T-helper 1 cell treated with Interleukin-12 subunit alpha and Interleukin-12 subunit beta and Interleukin-4 antibody, amounts not matched to agents 30 μg/mL and 1 μg/mL, for 36 hours (primary cell): ENCODE data around the gene ZNF530.

Experiments used
- H3K27ac Mint-ChIP-seq: one replicate; pipeline ENCODE4 v1.8.0; 2021; ENCODE audit warnings: mild to moderate bottlenecking, mixed read lengths
- H3K27me3 Mint-ChIP-seq: one replicate; pipeline ENCODE4 v1.8.0; 2021; ENCODE audit warnings: low read depth, mixed read lengths
- H3K36me3 Mint-ChIP-seq: one replicate; pipeline ENCODE4 v1.8.0; 2021; ENCODE audit warnings: low read depth, mixed read lengths
- H3K4me1 Mint-ChIP-seq: one replicate; pipeline ENCODE4 v1.8.0; 2021; ENCODE audit warnings: low read depth, mixed read lengths
- H3K4me3 Mint-ChIP-seq: one replicate; pipeline ENCODE4 v1.8.0; 2021; ENCODE audit warnings: mild to moderate bottlenecking, moderate library complexity, mixed read lengths
- H3K9me3 Mint-ChIP-seq: one replicate; pipeline ENCODE4 v1.8.0; 2021; ENCODE audit warnings: mixed read lengths

The ZNF530 gene

DNA sequence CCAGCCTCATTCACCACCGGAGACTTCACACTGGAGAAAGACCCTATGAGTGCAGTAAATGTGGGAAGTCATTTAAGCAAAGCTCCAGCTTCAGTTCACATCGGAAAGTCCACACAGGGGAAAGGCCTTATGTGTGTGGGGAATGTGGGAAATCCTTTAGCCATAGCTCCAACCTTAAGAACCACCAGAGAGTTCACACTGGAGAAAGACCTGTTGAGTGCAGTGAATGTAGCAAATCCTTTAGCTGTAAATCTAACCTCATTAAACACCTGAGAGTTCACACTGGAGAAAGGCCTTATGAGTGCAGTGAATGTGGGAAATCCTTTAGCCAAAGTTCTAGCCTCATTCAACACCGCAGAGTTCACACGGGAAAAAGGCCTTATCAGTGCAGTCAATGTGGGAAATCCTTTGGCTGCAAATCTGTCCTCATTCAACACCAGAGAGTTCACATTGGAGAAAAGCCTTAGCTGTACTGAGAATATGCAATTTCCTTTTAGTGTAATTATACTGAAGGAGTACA, 42.1 kb downstream of the ZNF530 start:
- H3K9me3 Mint-ChIP-seq = peaks cover 89% of the 10 kb centered on the region
- H3K27ac Mint-ChIP-seq = no peak overlapping the region
- peaks cover 71% of the 10 kb centered on the region for H3K36me3 Mint-ChIP-seq
- no peaks in the 10 kb centered on the region for H3K4me1 Mint-ChIP-seq
- no peaks in the 10 kb centered on the region for H3K27me3 Mint-ChIP-seq
- no peak overlapping the region for H3K4me3 Mint-ChIP-seq

DNA sequence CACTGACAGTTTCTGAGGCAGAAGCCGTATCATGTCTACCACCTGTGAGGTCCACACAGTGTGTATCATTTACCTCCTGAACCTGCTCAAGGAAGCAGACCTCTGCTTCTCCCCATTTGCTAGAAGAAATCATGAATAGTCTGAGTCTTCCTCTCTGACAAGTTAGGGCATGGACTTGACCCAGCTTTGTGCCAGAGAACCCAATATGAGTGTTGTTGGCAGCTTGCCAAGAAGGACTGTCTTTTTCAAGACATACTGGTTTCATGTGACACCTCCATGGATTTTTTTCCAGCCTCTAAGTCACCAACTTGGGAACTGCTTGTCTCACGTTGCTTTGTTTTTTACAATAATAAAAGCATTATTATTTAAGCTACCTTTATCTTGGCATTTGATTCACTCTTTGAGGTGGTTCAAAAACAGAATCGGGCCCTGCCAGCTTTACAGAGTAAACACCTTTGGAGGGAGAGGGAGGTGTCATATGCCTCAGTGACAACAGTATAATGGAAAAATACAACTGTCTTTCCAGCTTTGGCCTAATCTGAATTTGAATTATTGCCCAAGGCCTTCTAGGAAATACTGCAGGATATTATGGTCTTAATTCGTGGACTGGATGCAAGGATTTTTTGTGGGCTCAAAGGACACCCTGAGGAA, 42.8 kb downstream of the ZNF530 start:
- peaks cover 64% of the 10 kb centered on the region for H3K36me3 Mint-ChIP-seq
- H3K4me1 Mint-ChIP-seq = no peaks in the 10 kb centered on the region
- H3K27ac Mint-ChIP-seq = no peak overlapping the region
- peaks cover 89% of the 10 kb centered on the region for H3K9me3 Mint-ChIP-seq
- no peaks in the 10 kb centered on the region for H3K27me3 Mint-ChIP-seq
- H3K4me3 Mint-ChIP-seq = no peak overlapping the region

DNA sequence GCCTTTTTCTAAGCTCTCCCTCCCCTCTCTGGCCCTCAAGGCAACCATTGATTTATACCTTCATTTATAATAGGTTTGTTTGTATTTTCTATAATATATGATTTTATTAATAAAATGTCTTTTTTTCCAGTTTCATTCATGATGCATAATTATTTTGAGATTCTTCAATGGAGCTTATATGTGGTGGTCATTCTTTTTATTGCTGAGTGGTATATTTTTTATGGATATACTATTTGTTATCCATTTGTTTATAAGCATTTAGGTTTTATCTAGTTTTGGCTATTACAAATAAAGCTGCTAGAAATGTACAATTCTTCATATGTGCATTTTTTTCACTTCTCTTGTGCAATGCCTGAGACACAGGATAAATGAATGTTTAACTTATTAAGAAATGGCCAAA, 44.0 kb downstream of the ZNF530 start:
- Mint-ChIP-seq H3K9me3 (peaks cover 91% of the 10 kb centered on the region), H3K4me3 (no peak overlapping the region), H3K4me1 (no peaks in the 10 kb centered on the region), H3K36me3 (peaks cover 54% of the 10 kb centered on the region), H3K27me3 (no peaks in the 10 kb centered on the region), H3K27ac (no peak overlapping the region)

DNA sequence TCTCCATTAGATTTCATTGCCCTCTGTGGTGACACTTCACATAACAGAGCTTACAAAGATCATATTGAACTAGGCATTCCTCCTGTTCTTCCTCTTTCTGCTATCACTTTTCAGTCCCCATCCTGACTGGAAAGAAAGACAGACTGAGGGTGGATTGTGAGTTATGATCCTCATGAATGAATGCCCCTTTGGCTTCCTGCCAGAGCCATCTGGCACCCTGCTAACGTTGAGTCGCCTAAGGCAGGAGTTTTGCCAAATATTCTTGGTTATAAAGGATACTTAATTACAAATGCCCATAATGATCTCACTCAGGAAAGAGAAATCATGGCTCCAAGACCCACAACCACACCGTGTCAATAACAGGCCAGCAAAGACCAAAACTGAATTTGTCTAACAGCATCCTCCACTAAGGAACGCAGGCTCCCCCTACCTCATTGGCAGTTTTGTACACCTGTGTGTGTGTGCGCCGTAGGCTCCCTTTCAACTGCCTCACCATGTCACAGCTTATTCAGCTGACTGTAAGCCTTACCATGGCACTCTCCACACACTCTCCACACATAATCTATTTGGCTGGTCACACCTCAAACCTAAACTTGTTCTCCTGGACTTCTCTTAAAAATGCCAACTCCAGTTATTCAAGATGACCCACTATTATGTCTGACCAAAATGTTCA, 48.8 kb downstream of the ZNF530 start:
- Mint-ChIP-seq H3K4me3 (no peak overlapping the region), H3K9me3 (peaks cover 72% of the 10 kb centered on the region), H3K36me3 (peaks cover 6% of the 10 kb centered on the region), H3K27ac (no peak overlapping the region), H3K27me3 (no peaks in the 10 kb centered on the region), H3K4me1 (no peaks in the 10 kb centered on the region)

DNA sequence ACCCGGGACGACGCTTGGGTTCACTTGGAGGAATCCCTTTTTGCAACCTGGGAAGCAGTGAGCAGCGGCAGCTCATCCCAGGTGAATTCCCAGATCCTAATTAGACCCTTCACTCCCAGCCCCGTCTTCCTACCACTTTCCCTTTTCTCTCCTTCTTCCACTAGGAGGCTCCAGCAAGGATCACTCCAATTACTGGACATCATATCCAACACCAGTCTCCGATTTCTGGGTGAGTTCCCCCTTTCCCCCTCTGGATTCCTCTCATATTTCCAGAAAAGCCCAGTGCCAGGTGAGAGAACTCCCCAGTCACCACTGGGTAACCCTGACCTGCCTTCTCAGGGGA, 51.9 kb downstream of the ZNF530 start:
- no peaks in the 10 kb centered on the region for H3K36me3 Mint-ChIP-seq
- H3K9me3 Mint-ChIP-seq = peaks cover 78% of the 10 kb centered on the region
- H3K4me1 Mint-ChIP-seq = no peaks in the 10 kb centered on the region
- H3K27me3 Mint-ChIP-seq = no peaks in the 10 kb centered on the region
- no peak overlapping the region for H3K4me3 Mint-ChIP-seq
- H3K27ac Mint-ChIP-seq = no peak overlapping the region

DNA sequence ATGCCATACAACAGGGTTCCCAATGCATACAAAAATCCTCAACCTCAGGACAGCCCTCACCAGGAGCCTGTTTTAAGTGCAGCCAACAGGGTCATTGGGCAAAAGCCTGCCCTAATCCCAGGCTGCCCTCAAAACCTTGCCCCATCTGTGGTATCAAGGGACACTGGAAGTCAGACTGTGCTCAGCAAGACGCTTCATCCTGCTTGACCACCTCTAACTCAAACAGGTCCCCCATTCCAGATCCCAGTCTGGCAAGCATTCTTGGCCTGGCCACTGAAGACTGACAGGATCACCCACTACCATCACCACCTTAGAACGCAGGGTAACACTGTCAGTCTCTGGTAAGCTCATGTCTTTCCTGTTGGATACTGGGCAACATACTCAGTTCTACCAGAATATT, 54.0 kb downstream of the ZNF530 start:
- Mint-ChIP-seq H3K27me3 (no peaks in the 10 kb centered on the region), H3K27ac (no peak overlapping the region), H3K4me3 (no peak overlapping the region), H3K36me3 (no peaks in the 10 kb centered on the region), H3K4me1 (no peaks in the 10 kb centered on the region), H3K9me3 (peaks cover 69% of the 10 kb centered on the region)

DNA sequence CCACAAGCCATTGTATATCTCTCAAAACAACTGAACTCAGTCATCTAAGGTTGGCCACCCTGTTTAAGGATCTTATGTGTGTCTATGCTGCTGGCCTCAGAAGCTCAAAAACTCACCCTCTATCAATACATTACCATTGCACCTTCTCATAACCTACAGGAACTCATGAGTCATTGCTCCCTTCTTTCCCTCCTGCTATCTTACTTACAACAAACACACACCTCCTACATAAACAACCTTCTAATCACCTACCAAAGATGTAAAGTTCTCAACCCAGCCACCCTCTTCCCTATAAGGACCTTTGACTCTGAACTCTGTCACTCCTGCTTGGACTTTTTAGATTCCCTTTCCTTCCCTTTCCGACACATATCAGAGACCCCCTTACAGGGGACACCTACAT, 55.8 kb downstream of the ZNF530 start:
- Mint-ChIP-seq H3K27me3 (no peaks in the 10 kb centered on the region), H3K36me3 (no peaks in the 10 kb centered on the region), H3K27ac (no peak overlapping the region), H3K4me1 (no peaks in the 10 kb centered on the region), H3K9me3 (peaks cover 69% of the 10 kb centered on the region), H3K4me3 (no peak overlapping the region)

DNA sequence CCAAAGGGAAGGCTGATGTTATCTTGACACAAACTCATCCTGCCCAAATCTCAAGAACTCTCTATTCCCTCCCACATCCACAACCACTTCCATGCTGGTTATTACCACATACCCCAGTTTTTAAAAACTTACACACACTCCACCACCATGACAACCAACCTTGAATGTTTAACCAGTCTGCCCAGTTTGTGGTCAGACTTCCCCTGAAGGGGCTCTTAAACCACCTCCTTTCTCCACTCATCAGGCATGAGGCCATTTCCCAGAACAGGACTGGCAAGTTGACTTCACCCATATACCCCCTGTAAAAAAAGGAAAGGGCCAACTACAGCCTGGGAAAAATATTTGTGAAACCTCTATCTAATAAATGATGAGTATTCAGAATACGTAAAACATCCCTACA, 56.7 kb downstream of the ZNF530 start:
- Mint-ChIP-seq H3K27me3 (no peaks in the 10 kb centered on the region), H3K27ac (no peak overlapping the region), H3K36me3 (no peaks in the 10 kb centered on the region), H3K4me3 (no peak overlapping the region), H3K9me3 (peaks cover 68% of the 10 kb centered on the region), H3K4me1 (no peaks in the 10 kb centered on the region)
